NOMO-1 treated with dmso at 0.1 percent for 144 hours (cell line): ENCODE measurements around the gene POR.

ENCODE experiments used
- DNase-seq: peaks from one replicate; lab custom pipeline; 2025; ENCODE audit not compliant: unreplicated experiment; lab: John Stamatoyannopoulos, UW

Gene POR

DNA sequence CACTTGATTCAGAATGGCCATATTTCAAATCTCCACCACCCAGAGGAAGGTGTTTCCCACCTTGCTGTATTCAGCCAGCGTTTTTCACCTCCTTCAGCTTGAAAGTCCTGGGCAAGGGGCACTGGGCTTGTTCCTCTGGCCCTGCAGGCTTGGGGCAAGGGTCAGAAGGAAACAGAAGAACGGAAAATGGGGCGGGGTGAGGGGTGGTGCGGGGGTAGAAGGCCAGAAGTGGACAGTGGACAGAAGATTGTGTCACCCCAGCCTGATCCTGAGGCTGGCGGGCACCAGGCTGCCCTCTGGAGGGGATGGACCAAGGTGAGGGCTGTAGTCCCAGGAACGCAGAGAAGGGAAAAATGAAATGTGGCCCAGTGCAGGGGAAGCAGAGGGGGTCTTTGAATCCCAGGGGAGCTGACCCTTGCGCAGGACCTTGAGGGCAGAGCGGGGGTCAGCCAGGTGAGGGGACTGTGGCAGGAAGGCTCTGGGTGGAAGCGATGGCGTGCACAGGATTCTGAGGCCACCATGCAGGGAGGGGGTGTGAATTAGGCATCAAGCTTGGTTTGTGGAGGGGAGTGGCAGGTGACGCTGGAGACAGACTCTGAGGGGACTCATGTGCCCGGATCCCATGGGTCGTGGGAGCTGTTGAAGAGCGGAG is 56.5 kb downstream of the POR start:
- no peak for DNase-seq

GRCh38 chr7:75971961-75972763 is 57.2 kb downstream of the POR start:
- no peak for DNase-seq

DNA sequence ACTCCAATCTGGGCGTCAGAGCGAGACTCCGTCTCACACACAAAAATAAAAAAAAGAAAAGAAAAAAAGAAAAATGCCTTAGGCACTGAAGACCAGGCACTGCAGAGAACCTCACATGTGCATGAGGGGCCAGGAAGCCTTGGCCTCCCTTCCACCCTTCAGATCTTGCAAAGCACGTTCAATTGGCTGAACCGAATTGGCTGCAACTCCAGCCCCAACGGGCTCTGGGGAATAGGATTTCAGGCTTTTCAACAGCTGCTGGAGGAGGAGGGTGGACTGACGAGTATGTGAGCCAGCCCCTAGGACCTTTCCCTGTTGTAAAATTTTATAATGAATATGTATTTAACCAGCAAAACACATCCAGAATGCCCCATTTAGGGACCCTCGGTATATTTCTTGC is 62.8 kb downstream of the POR start:
- DNase-seq = no peak

- no peak for DNase-seq
These were observed 64.9 kb downstream of the POR start for GRCh38 chr7:75979759-75980429.

GRCh38 chr7:75980430-75981202 is 65.7 kb downstream of the POR start:
- DNase-seq = no peak

DNA sequence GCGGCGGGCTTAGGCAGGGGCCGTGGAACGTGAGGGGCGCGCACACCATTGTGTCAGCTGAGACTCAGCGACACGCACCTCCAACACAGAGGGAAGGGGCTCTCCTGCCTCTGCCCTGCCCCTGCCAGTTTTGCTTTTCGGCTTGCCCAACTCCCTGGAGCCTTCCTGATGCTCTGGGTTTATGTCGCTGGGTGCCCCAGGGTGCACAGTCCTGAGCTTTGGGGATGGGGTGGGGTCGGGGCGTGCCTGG is 66.2 kb downstream of the POR start:
- DNase-seq = no peak

- DNase-seq = no peak
These were observed 66.7 kb downstream of the POR start for GRCh38 chr7:75981453-75982305.

GRCh38 chr7:75982306-75983064 is 67.5 kb downstream of the POR start:
- DNase-seq = no peak

DNA sequence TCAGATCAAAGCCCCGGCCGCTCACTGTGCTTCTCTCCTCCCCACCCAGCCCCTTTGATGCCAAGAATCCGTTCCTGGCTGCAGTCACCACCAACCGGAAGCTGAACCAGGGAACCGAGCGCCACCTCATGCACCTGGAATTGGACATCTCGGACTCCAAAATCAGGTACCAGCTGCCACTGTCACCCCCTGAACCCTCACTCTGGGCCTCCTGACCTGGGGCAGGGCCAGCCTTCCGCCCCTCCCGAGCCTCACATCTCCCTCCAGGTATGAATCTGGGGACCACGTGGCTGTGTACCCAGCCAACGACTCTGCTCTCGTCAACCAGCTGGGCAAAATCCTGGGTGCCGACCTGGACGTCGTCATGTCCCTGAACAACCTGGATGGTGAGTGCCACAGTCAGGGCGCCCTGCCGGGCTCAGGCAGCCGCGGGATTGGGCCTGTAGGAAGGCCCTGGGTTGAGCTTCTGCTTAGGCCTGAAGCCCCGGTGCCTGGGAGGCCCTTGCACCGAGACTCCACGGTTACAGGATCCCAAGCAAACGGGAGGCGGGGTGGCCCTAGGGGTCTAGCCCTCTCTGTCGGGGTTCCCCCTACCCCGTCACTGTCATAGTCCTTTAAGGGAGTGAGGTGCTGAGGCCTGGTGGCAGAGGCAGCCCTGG is 68.6 kb downstream of the POR start:
- DNase-seq = no peak

DNA sequence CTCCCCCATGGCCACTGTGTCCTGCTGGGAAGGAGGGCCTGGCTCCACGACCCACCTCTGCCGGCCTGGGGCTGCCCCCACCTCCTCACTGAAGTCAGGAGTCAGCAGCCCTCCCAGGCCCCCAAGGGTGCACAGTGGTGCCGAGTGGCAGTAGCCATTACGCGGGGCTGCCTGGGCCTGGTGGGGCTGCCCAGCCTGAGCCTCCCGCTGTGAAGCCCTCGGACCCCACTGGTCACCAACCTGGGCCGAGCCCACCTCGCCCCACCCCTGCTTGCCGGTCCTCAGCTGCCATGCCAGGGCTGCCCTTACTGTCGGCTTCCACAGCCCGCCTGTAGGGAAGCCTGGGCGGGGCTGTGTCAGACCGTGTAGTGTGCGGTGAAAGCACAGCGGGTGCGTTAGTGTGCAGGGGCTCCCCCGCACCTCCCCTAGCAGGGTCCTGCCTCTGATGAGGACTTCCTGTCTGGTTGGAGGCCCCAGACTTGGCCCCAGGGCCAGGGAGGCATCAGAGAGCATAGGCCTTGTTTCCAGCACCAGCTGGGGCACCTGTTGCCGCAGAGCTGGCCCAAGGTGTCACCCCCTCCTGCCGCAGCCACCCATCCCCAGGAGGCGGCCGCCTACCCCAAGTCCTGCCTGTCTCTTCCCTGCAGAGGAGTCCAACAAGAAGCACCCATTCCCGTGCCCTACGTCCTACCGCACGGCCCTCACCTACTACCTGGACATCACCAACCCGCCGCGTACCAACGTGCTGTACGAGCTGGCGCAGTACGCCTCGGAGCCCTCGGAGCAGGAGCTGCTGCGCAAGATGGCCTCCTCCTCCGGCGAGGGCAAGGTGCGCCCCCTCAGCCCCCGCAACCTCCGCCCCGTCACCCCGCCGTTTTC is 69.4 kb downstream of the POR start:
- no peak for DNase-seq

DNA sequence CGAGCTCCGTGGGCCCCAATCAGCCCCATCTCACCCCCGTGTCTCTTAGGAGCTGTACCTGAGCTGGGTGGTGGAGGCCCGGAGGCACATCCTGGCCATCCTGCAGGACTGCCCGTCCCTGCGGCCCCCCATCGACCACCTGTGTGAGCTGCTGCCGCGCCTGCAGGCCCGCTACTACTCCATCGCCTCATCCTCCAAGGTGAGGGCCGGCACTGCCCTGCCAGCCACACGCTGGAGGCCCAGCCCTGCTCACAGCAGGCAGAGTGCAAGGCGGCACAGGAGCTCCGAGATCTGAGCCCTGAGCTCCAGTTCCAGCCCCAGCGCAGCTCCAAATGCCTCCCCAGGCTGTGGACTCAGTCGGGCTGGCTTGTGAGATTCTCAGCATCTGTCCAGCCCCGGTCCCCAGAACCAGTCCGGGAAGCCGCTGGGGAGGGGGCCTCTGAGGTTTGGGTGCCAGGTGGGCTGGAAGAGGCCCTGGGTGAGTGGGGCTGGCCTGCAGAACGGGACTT is 70.1 kb downstream of the POR start:
- no peak for DNase-seq

DNA sequence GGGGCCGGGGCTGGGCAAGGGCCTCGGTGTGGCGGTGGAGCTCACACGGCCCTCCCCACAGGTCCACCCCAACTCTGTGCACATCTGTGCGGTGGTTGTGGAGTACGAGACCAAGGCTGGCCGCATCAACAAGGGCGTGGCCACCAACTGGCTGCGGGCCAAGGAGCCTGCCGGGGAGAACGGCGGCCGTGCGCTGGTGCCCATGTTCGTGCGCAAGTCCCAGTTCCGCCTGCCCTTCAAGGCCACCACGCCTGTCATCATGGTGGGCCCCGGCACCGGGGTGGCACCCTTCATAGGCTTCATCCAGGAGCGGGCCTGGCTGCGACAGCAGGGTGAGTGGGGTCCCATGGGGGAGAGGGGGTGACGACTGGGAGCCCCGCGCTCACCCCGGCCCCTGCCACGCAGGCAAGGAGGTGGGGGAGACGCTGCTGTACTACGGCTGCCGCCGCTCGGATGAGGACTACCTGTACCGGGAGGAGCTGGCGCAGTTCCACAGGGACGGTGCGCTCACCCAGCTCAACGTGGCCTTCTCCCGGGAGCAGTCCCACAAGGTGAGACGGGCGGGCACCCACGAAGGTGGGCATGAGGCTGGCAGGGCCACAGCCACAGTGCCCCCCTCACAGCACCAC is 70.7 kb downstream of the POR start:
- DNase-seq = no peak

- DNase-seq = no peak
These were observed 71.3 kb downstream of the POR start for GRCh38 chr7:75986147-75986781.

- DNase-seq = no peak
These were observed 72.3 kb downstream of the POR start for GRCh38 chr7:75987026-75987804.

GRCh38 chr7:75987805-75988567 is 73.0 kb downstream of the POR start:
- DNase-seq = no peak
